ENCODE data around the gene AKAP10. TPM values are rescaled to one million over a fixed set of nuclear protein-coding genes. Genes with fewer than 3 reads are reported as not detected.

Gene AKAP10
- total RNA-seq, 1 donor from 2014 or later: 27.8 TPM

DNA sequence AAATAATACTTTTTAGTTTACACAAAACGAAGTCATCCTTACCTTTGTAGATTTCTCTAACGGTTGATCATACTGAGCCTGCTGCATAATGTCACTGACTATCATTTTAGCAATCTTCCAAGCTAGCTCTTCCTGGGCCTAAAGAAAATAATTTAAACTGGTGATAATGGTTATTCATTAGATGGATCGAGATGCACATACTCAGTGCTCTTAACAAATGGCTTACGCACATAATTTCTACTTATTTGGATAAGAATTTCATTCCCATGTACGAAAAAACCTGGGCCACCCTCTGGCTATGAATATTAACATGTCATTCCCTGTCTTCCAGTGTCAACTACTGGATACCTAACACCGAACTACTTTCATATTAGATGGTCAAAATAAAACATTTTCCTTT is 68.5 kb downstream of the AKAP10 start:
- no peaks in the 10 kb centered on the region for H3K79me2 ChIP-seq (ENCODE audit: insufficient read depth, low read length)
- H3K4me1 Mint-ChIP-seq (ENCODE audit: low read depth, unreplicated experiment): peaks cover 2% of the 10 kb centered on the region
- no peaks in the 10 kb centered on the region for H3K9me3 ChIP-seq (ENCODE audit: insufficient read depth, low read depth, low read length)
- DNase-seq (ENCODE audit: low read depth): no peak
- no peaks in the 10 kb centered on the region for H3K4me1 ChIP-seq (ENCODE audit: insufficient read depth, low read length)
- H3K27me3 ChIP-seq (ENCODE audit: insufficient read depth, low read length): no peaks in the 10 kb centered on the region
- H3K9me3 Mint-ChIP-seq (ENCODE audit: unreplicated experiment): no peaks in the 10 kb centered on the region
- no peak overlapping the region for H3K4me2 ChIP-seq (ENCODE audit: low read length)
- H3K36me3 Mint-ChIP-seq (ENCODE audit: low read depth, unreplicated experiment): peaks cover 10% of the 10 kb centered on the region
- H4K20me1 ChIP-seq (ENCODE audit: insufficient read depth, low read length): peaks cover 3% of the 10 kb centered on the region
- peaks cover 28% of the 10 kb centered on the region for H3K36me3 ChIP-seq (ENCODE audit: insufficient read depth, low read length)
- no peak overlapping the region for H3K4me3 Mint-ChIP-seq (ENCODE audit: unreplicated experiment)
- H3K27ac ChIP-seq (ENCODE audit: low read depth, low read length): no peak overlapping the region
- H3K27me3 Mint-ChIP-seq (ENCODE audit: low read depth, unreplicated experiment): no peaks in the 10 kb centered on the region
- H3K4me3 ChIP-seq (ENCODE audit: insufficient read depth, low read depth, low read length): no peak overlapping the region
- no peak for FAIRE-seq
- no peak overlapping the region for H2AFZ ChIP-seq (ENCODE audit: low read depth, low read length)
- TF ChIP-seq EZH2 (IDR thresholded peaks at IDR 0.05; ENCODE audit: insufficient read depth, low read length): no peak
- TF ChIP-seq CTCF (IDR thresholded peaks at IDR 0.05; ENCODE audit: insufficient read depth, low read depth, low read length): no peak
- H3K9ac ChIP-seq (ENCODE audit: low read length): no peak overlapping the region
- no peak overlapping the region for H3K27ac Mint-ChIP-seq (ENCODE audit: unreplicated experiment)

- no peak overlapping the region for H3K27ac ChIP-seq (ENCODE audit: low read depth, low read length)
- no peaks in the 10 kb centered on the region for H3K27me3 ChIP-seq (ENCODE audit: insufficient read depth, low read length)
- Mint-ChIP-seq H3K27me3 (ENCODE audit: low read depth, unreplicated experiment) (no peaks in the 10 kb centered on the region), H3K4me1 (ENCODE audit: low read depth, unreplicated experiment) (no peaks in the 10 kb centered on the region), H3K4me3 (ENCODE audit: unreplicated experiment) (no peak overlapping the region), H3K27ac (ENCODE audit: unreplicated experiment) (no peak overlapping the region), H3K9me3 (ENCODE audit: unreplicated experiment) (no peaks in the 10 kb centered on the region), H3K36me3 (ENCODE audit: low read depth, unreplicated experiment) (peaks cover 10% of the 10 kb centered on the region)
- H3K4me1 ChIP-seq (ENCODE audit: insufficient read depth, low read length): no peaks in the 10 kb centered on the region
- FAIRE-seq (no peak), DNase-seq (ENCODE audit: low read depth) (no peak)
- no peak overlapping the region for H3K4me2 ChIP-seq (ENCODE audit: low read length)
- no peak overlapping the region for H3K9ac ChIP-seq (ENCODE audit: low read length)
- peaks cover 29% of the 10 kb centered on the region for H3K36me3 ChIP-seq (ENCODE audit: insufficient read depth, low read length)
- peaks cover 2% of the 10 kb centered on the region for H4K20me1 ChIP-seq (ENCODE audit: insufficient read depth, low read length)
- TF ChIP-seq EZH2 (IDR thresholded peaks at IDR 0.05; ENCODE audit: insufficient read depth, low read length) (no peak), CTCF (IDR thresholded peaks at IDR 0.05; ENCODE audit: insufficient read depth, low read depth, low read length) (no peak)
- no peaks in the 10 kb centered on the region for H3K79me2 ChIP-seq (ENCODE audit: insufficient read depth, low read length)
- no peak overlapping the region for H2AFZ ChIP-seq (ENCODE audit: low read depth, low read length)
- H3K4me3 ChIP-seq (ENCODE audit: insufficient read depth, low read depth, low read length): no peak overlapping the region
- H3K9me3 ChIP-seq (ENCODE audit: insufficient read depth, low read depth, low read length): no peaks in the 10 kb centered on the region
These were observed 72.1 kb downstream of the AKAP10 start for GRCh38 chr17:19905502-19905901.

GRCh38 chr17:19904924-19905323 is 72.7 kb downstream of the AKAP10 start:
- no peaks in the 10 kb centered on the region for H3K27me3 ChIP-seq (ENCODE audit: insufficient read depth, low read length)
- no peak for DNase-seq (ENCODE audit: low read depth)
- H3K4me1 Mint-ChIP-seq (ENCODE audit: low read depth, unreplicated experiment): no peaks in the 10 kb centered on the region
- no peak overlapping the region for H2AFZ ChIP-seq (ENCODE audit: low read depth, low read length)
- no peak overlapping the region for H3K27ac Mint-ChIP-seq (ENCODE audit: unreplicated experiment)
- no peaks in the 10 kb centered on the region for H4K20me1 ChIP-seq (ENCODE audit: insufficient read depth, low read length)
- H3K4me3 ChIP-seq (ENCODE audit: insufficient read depth, low read depth, low read length): no peak overlapping the region
- H3K9ac ChIP-seq (ENCODE audit: low read length): no peak overlapping the region
- peaks cover 27% of the 10 kb centered on the region for H3K36me3 ChIP-seq (ENCODE audit: insufficient read depth, low read length)
- no peak for FAIRE-seq
- TF ChIP-seq EZH2 (IDR thresholded peaks at IDR 0.05; ENCODE audit: insufficient read depth, low read length) (no peak), CTCF (IDR thresholded peaks at IDR 0.05; ENCODE audit: insufficient read depth, low read depth, low read length) (no peak)
- H3K79me2 ChIP-seq (ENCODE audit: insufficient read depth, low read length): no peaks in the 10 kb centered on the region
- no peaks in the 10 kb centered on the region for H3K4me1 ChIP-seq (ENCODE audit: insufficient read depth, low read length)
- no peak overlapping the region for H3K27ac ChIP-seq (ENCODE audit: low read depth, low read length)
- no peaks in the 10 kb centered on the region for H3K27me3 Mint-ChIP-seq (ENCODE audit: low read depth, unreplicated experiment)
- no peaks in the 10 kb centered on the region for H3K9me3 ChIP-seq (ENCODE audit: insufficient read depth, low read depth, low read length)
- H3K4me2 ChIP-seq (ENCODE audit: low read length): no peak overlapping the region
- H3K9me3 Mint-ChIP-seq (ENCODE audit: unreplicated experiment): no peaks in the 10 kb centered on the region
- no peak overlapping the region for H3K4me3 Mint-ChIP-seq (ENCODE audit: unreplicated experiment)
- peaks cover 9% of the 10 kb centered on the region for H3K36me3 Mint-ChIP-seq (ENCODE audit: low read depth, unreplicated experiment)
